Endodermal cell (in vitro differentiated cells): ENCODE data around the gene YPEL1. TPM values are rescaled to one million over a fixed set of nuclear protein-coding genes. Genes with fewer than 3 reads are reported as not detected.

Source experiments
- DNase-seq: peaks from one replicate; pipeline ENCODE4 v3.0.0-alpha.2; 2017
- H3K27ac ChIP-seq: 2 replicates; pipeline ENCODE4 v1.5.1; 2013; ENCODE audit warnings: mild to moderate bottlenecking, low read depth, low read length, moderate library complexity
- H3K27me3 ChIP-seq: 2 replicates; pipeline ENCODE4 v1.6.1; 2013; ENCODE audit warnings: mild to moderate bottlenecking, low read length, moderate library complexity; ENCODE audit not compliant: insufficient read depth, control insufficient read depth, poor library complexity, severe bottlenecking
- H3K36me3 ChIP-seq: 2 replicates; pipeline ENCODE4 v1.7.0; 2013; ENCODE audit warnings: mild to moderate bottlenecking, low read length, moderate library complexity; ENCODE audit not compliant: control insufficient read depth, insufficient read depth
- H3K4me1 ChIP-seq: one replicate; pipeline ENCODE4 v1.7.0; 2013; ENCODE audit warnings: low read length; ENCODE audit not compliant: control insufficient read depth, insufficient read depth
- H3K4me3 ChIP-seq: 2 replicates; pipeline ENCODE4 v1.5.1; 2013; ENCODE audit warnings: mild to moderate bottlenecking, low read length, moderate library complexity
- H3K9ac ChIP-seq: 2 replicates; pipeline ENCODE4 v1.6.1; 2013; ENCODE audit warnings: mild to moderate bottlenecking, low read length, moderate library complexity; ENCODE audit not compliant: poor library complexity, severe bottlenecking; ENCODE audit errors: extremely low read depth
- H3K9me3 ChIP-seq: 2 replicates; pipeline ENCODE4 v1.6.1; 2013; ENCODE audit warnings: mild to moderate bottlenecking, low read length, moderate library complexity; ENCODE audit not compliant: control insufficient read depth
- H3K27ac Mint-ChIP-seq: 2 replicates; pipeline ENCODE4 v1.8.0; 2020; ENCODE audit warnings: mixed read lengths
- H3K27me3 Mint-ChIP-seq: 2 replicates; pipeline ENCODE4 v1.8.0; 2021; ENCODE audit warnings: mild to moderate bottlenecking, mixed read lengths; ENCODE audit not compliant: insufficient read depth
- H3K36me3 Mint-ChIP-seq: 2 replicates; pipeline ENCODE4 v1.8.0; 2020; ENCODE audit warnings: low read depth, mixed read lengths
- H3K4me1 Mint-ChIP-seq: 2 replicates; pipeline ENCODE4 v1.8.0; 2020; ENCODE audit warnings: mixed read lengths
- H3K4me3 Mint-ChIP-seq: 2 replicates; pipeline ENCODE4 v1.8.0; 2020; ENCODE audit warnings: mild to moderate bottlenecking, moderate library complexity, mixed read lengths
- H3K9me3 Mint-ChIP-seq: 2 replicates; pipeline ENCODE4 v1.8.0; 2020; ENCODE audit warnings: mild to moderate bottlenecking, mixed read lengths
- WGBS, 2 experiments: methylation state at CpG; one replicate each; pipeline versions ENCODE4 v1.1.5 to v1.1.7; 2013; ENCODE audit warnings: missing lambda C conversion rate in 2 of 2, mixed read lengths in 1 of 2; ENCODE audit not compliant: insufficient coverage in 1 of 2, insufficient read length in 1 of 2; 5-methylcytosine and 5-hydroxymethylcytosine counted together
- total RNA-seq, 2 donors: library from RNA; stranded (reverse); fragmentation: NEBNext Ultra II Directional in 1 of 2; extraction: Animal tissue kit (Norgen Biotek cat#: 25700) in 1 of 2; gene quantifications; 2 replicates in 1 of 2; 3 replicates in 1 of 2; pipeline ENCODE4 v1.2.1, GENCODE V29; 2021
- TF ChIP-seq, protein P1 (sequence below): fragments of 200-600 bp; sonication (generic); conservative IDR thresholded peaks from 2 replicates; pipeline ENCODE4 v1.5.0; 2021; ENCODE audit warnings: antibody characterized with exemption, mild to moderate bottlenecking

The YPEL1 gene
- total RNA-seq, 2 donors from 2014 or later = 13.4 to 23.4 TPM

- H3K4me3 ChIP-seq = no peak overlapping the region
- H3K4me1 ChIP-seq = no peaks in the 10 kb centered on the region
- 59 to 61% methylated on average over 13 to 14 of the region's 14 CpGs for WGBS, 2 experiments
- no peaks in the 10 kb centered on the region for H3K9me3 ChIP-seq
- no peak overlapping the region for H3K27ac ChIP-seq
- H3K27me3 ChIP-seq = no peaks in the 10 kb centered on the region
- no peak overlapping the region for H3K9ac ChIP-seq
- H3K27me3 Mint-ChIP-seq = peaks cover 2% of the 10 kb centered on the region
- H3K36me3 ChIP-seq = no peaks in the 10 kb centered on the region
- DNase-seq = peak; percentile 83
- H3K36me3 Mint-ChIP-seq = peaks cover 18% of the 10 kb centered on the region
- peak overlapping the region; percentile 64 for H3K27ac Mint-ChIP-seq
- TF ChIP-seq, protein P1, sequence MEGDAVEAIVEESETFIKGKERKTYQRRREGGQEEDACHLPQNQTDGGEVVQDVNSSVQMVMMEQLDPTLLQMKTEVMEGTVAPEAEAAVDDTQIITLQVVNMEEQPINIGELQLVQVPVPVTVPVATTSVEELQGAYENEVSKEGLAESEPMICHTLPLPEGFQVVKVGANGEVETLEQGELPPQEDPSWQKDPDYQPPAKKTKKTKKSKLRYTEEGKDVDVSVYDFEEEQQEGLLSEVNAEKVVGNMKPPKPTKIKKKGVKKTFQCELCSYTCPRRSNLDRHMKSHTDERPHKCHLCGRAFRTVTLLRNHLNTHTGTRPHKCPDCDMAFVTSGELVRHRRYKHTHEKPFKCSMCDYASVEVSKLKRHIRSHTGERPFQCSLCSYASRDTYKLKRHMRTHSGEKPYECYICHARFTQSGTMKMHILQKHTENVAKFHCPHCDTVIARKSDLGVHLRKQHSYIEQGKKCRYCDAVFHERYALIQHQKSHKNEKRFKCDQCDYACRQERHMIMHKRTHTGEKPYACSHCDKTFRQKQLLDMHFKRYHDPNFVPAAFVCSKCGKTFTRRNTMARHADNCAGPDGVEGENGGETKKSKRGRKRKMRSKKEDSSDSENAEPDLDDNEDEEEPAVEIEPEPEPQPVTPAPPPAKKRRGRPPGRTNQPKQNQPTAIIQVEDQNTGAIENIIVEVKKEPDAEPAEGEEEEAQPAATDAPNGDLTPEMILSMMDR = peak; percentile 74
- H3K4me3 Mint-ChIP-seq = no peak overlapping the region
- H3K4me1 Mint-ChIP-seq = peaks cover 9% of the 10 kb centered on the region
- H3K9me3 Mint-ChIP-seq = no peaks in the 10 kb centered on the region
Measured at GRCh38 chr22:21712751-21713427, 22.7 kb downstream of the YPEL1 start.

DNA sequence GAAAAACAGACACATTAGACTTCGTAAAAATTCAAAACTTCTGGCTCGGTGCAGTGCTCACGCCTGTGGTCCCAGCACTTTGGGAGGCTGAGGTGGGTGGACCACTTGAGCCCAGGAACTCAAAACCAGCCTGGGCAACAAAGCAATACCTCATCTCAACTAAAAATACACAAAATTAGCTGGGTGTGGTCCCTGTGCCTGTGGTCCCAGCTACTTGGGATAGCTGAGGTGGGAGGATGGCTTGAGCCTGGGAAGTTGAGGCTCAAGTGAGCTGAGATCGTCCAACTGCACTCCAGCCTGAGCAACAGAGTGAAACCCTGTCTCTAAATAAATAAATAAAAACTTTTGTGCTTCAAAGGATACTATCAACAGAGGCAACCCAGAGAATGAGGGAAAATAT lies 23.7 kb downstream of the YPEL1 start:
- Mint-ChIP-seq H3K9me3 (no peaks in the 10 kb centered on the region), H3K27me3 (peaks cover 2% of the 10 kb centered on the region), H3K27ac (no peak overlapping the region), H3K4me3 (no peak overlapping the region), H3K36me3 (peaks cover 19% of the 10 kb centered on the region), H3K4me1 (peaks cover 11% of the 10 kb centered on the region)
- no peak for DNase-seq
- TF ChIP-seq, protein P1 = no peak
- no peak overlapping the region for H3K9ac ChIP-seq
- 96% methylated on average over 4 of the region's 4 CpGs; no CpG with 5 or more reads in 1 of the 2 experiments for WGBS, 2 experiments
- no peaks in the 10 kb centered on the region for H3K27me3 ChIP-seq
- H3K36me3 ChIP-seq = no peaks in the 10 kb centered on the region
- no peak overlapping the region for H3K27ac ChIP-seq
- H3K9me3 ChIP-seq = no peaks in the 10 kb centered on the region
- no peak overlapping the region for H3K4me3 ChIP-seq
- H3K4me1 ChIP-seq = no peaks in the 10 kb centered on the region

DNA sequence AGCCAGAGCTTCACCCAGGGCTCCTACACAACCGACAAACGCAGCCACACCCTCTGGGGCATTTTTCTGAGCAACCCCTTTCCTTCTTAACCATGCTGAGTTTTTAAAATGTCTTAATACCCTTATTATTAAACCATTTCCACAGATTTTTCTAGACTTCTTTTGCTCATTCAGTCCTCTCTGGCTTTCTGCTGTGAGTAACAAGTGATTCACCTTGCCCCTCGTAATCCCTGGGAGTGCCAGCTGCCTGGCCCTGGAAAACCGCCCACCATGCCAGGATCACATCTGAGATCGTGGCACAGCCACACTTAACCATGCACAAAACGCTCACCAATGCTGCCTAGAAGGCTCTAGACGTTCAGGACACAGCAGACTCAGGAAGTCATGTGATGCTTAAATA lies 25.4 kb downstream of the YPEL1 start:
- H3K4me3 Mint-ChIP-seq = no peak overlapping the region

More for the DNA sequence above, 25.4 kb downstream of the YPEL1 start:
- Mint-ChIP-seq H3K27me3 (peaks cover 2% of the 10 kb centered on the region), H3K9me3 (no peaks in the 10 kb centered on the region), H3K4me1 (peaks cover 11% of the 10 kb centered on the region), H3K27ac (peak overlapping the region; percentile 67), H3K36me3 (peaks cover 19% of the 10 kb centered on the region)
- Histone ChIP-seq H3K9ac (no peak overlapping the region), H3K4me1 (no peaks in the 10 kb centered on the region), H3K27me3 (no peaks in the 10 kb centered on the region), H3K27ac (no peak overlapping the region), H3K36me3 (no peaks in the 10 kb centered on the region), H3K9me3 (no peaks in the 10 kb centered on the region), H3K4me3 (no peak overlapping the region)
- TF ChIP-seq, protein P1 = no peak
- DNase-seq = no peak
- WGBS, 2 experiments = 88 to 89% methylated on average over 7 of the region's 7 CpGs
